HEK293 (cell line): Measurements from ENCODE around the gene POMT2.

Experiments
- CTCF ChIA-PET: fragments of 350-600 bp; formaldehyde crosslinking; extraction: SDS; loops from one replicate; lab custom pipeline; 2021; ENCODE audit warnings: antibody characterized with exemption; lab: Yijun Ruan, JAX
- POLR2A ChIA-PET: fragments of 300-600 bp; formaldehyde crosslinking; extraction: SDS; loops from one replicate; lab custom pipeline; 2020; ENCODE audit warnings: antibody characterized with exemption, inconsistent platforms; lab: Yijun Ruan, JAX
- H3K27ac ChIP-seq: fragments of 200-500 bp; sonication (Bioruptor generic); 2 replicates; pipeline ENCODE4 v1.5.1; 2014; ENCODE audit warnings: low read depth, low read length, control low read depth, inconsistent platforms; ENCODE audit errors: extremely low read depth
- H3K36me3 ChIP-seq, 2 experiments: fragments of 200-500 bp in 1 of 2; sonication (Bioruptor generic) in 1 of 2; 1 replicate in 1 of 2; 2 replicates in 1 of 2; pipeline ENCODE4 v1.5.1; 2014 to 2017; ENCODE audit warnings: inconsistent platforms in 2 of 2, low read length in 2 of 2; ENCODE audit not compliant: control insufficient read depth in 2 of 2, insufficient read depth in 1 of 2
- H3K4me1 ChIP-seq: fragments of 200-500 bp; sonication (Bioruptor generic); 2 replicates; pipeline ENCODE4 v1.5.1; 2014; ENCODE audit warnings: mild to moderate bottlenecking, low read length, inconsistent platforms; ENCODE audit not compliant: control insufficient read depth, insufficient read depth
- H3K4me3 ChIP-seq: 2 replicates; pipeline ENCODE4 v1.5.1; 2011; ENCODE audit warnings: low read depth, mild to moderate bottlenecking, control low read depth, low read length, moderate library complexity
- H3K9me3 ChIP-seq: fragments of 200-500 bp; sonication (Bioruptor generic); 2 replicates; pipeline ENCODE4 v1.5.1; 2014; ENCODE audit warnings: low read depth, low read length, inconsistent platforms; ENCODE audit not compliant: control insufficient read depth, insufficient read depth
- MZF1 ChIP-seq: fragments of 450-650 bp; formaldehyde crosslinking; IDR thresholded peaks from 2 replicates; pipeline ENCODE4 v1.5.1; 2017; ENCODE audit warnings: missing biosample characterization, missing genetic modification characterization, borderline replicate concordance
- OSR2 ChIP-seq: fragments of 450-650 bp; formaldehyde crosslinking; IDR thresholded peaks from 2 replicates; pipeline ENCODE4 v1.5.1; 2016; ENCODE audit warnings: missing biosample characterization, missing genetic modification characterization
- YY1 ChIP-seq: fragments of 450-650 bp; formaldehyde crosslinking; IDR thresholded peaks from 2 replicates; pipeline ENCODE4 v1.5.1; 2018; ENCODE audit warnings: missing biosample characterization, missing genetic modification characterization
- YY2 ChIP-seq: fragments of 450-650 bp; formaldehyde crosslinking; IDR thresholded peaks from 2 replicates; pipeline ENCODE4 v1.5.1; 2016; ENCODE audit warnings: missing biosample characterization, missing genetic modification characterization
- ZFHX2 ChIP-seq: fragments of 450-650 bp; formaldehyde crosslinking; conservative IDR thresholded peaks from 2 replicates; pipeline ENCODE4 v1.5.1; 2016; ENCODE audit warnings: missing biosample characterization, missing genetic modification characterization
- ZNF112 ChIP-seq: fragments of 450-650 bp; formaldehyde crosslinking; IDR thresholded peaks from 2 replicates; pipeline ENCODE4 v1.5.0; 2017; ENCODE audit warnings: missing biosample characterization, missing genetic modification characterization
- ZNF169 ChIP-seq: fragments of 450-650 bp; formaldehyde crosslinking; IDR thresholded peaks from 2 replicates; pipeline ENCODE4 v1.5.1; 2016; ENCODE audit warnings: missing biosample characterization, missing genetic modification characterization
- ZNF221 ChIP-seq: fragments of 450-650 bp; formaldehyde crosslinking; IDR thresholded peaks from 2 replicates; pipeline ENCODE4 v1.5.1; 2017; ENCODE audit warnings: missing biosample characterization, missing genetic modification characterization, borderline replicate concordance
- ZNF24 ChIP-seq: fragments of 450-650 bp; formaldehyde crosslinking; IDR thresholded peaks from 2 replicates; pipeline ENCODE4 v1.5.1; 2016; ENCODE audit warnings: missing biosample characterization, missing genetic modification characterization
- ZNF514 ChIP-seq: fragments of 450-650 bp; formaldehyde crosslinking; IDR thresholded peaks from 2 replicates; pipeline ENCODE4 v1.5.1; 2016; ENCODE audit warnings: missing biosample characterization, missing genetic modification characterization
- ZNF530 ChIP-seq: fragments of 450-650 bp; formaldehyde crosslinking; IDR thresholded peaks from 2 replicates; pipeline ENCODE4 v1.5.1; 2016; ENCODE audit warnings: low read depth, missing biosample characterization, missing genetic modification characterization
- ZNF596 ChIP-seq: fragments of 450-650 bp; IDR thresholded peaks from 2 replicates; pipeline ENCODE4 v1.5.0; 2018; ENCODE audit warnings: missing biosample characterization, mild to moderate bottlenecking, missing genetic modification characterization, moderate library complexity
- ZNF629 ChIP-seq: fragments of 450-650 bp; formaldehyde crosslinking; IDR thresholded peaks from 2 replicates; pipeline ENCODE4 v1.5.1; 2017; ENCODE audit warnings: missing biosample characterization, missing genetic modification characterization
- ZNF76 ChIP-seq: fragments of 450-650 bp; formaldehyde crosslinking; IDR thresholded peaks from 2 replicates; pipeline ENCODE4; 2016; ENCODE audit warnings: low read depth, missing biosample characterization, missing genetic modification characterization, borderline replicate concordance
- ZNF785 ChIP-seq: fragments of 450-650 bp; formaldehyde crosslinking; IDR thresholded peaks from 2 replicates; pipeline ENCODE4 v1.5.1; 2016; ENCODE audit warnings: missing biosample characterization, missing genetic modification characterization
- TF ChIP-seq, protein P1 (sequence below): fragments of 450-650 bp; formaldehyde crosslinking; IDR thresholded peaks from 2 replicates; pipeline ENCODE4 v1.5.1; 2016; ENCODE audit warnings: missing biosample characterization, missing genetic modification characterization
- TF ChIP-seq, protein P2 (sequence below): fragments of 450-650 bp; formaldehyde crosslinking; IDR thresholded peaks from 2 replicates; pipeline ENCODE4 v1.5.1; 2016; ENCODE audit warnings: missing biosample characterization, missing genetic modification characterization
- TF ChIP-seq, protein P3 (sequence below): fragments of 450-650 bp; formaldehyde crosslinking; IDR thresholded peaks from 2 replicates; pipeline ENCODE4 v1.5.1; 2016; ENCODE audit warnings: missing biosample characterization, missing genetic modification characterization
- TF ChIP-seq, protein P4 (sequence below): fragments of 450-650 bp; formaldehyde crosslinking; IDR thresholded peaks from 2 replicates; pipeline ENCODE4 v1.5.1; 2016; ENCODE audit warnings: missing biosample characterization, missing genetic modification characterization
- TF ChIP-seq, protein P5 (sequence below): fragments of 450-650 bp; IDR thresholded peaks from 2 replicates; pipeline ENCODE4 v1.5.1; 2018; ENCODE audit warnings: missing biosample characterization, missing genetic modification characterization
- TF ChIP-seq, protein P6 (sequence below): fragments of 450-650 bp; formaldehyde crosslinking; IDR thresholded peaks from 2 replicates; pipeline ENCODE4 v1.5.1; 2017; ENCODE audit warnings: missing biosample characterization, missing genetic modification characterization

Gene POMT2

DNA sequence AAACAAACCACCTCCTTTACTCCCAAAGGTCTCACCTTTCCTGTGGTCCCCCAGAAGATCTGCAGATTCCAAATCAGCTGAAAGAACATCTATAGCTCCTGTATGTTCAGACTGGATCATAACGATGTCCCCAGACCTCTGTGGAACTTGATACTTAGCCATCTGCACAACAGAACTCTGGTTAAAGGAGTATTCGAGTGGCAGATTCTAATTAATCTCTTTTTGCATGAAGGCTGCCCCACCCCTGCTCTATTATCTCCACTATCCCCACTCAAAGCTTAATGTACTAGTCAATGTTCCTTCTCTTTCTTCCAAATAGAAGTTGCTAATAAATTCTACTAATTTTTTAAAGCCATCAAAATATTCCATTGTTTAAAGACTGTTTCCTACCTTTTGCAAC lies 23.0 kb upstream of the POMT2 start:
- peaks cover 19% of the 10 kb centered on the region for H3K4me1 ChIP-seq
- peaks cover 0 to 35% of the 10 kb centered on the region in 2 experiments; a peak in 1 of 3 replicates for H3K36me3 ChIP-seq
- peak overlapping the region; percentile 57; the same call in 1 of the 2 replicates for H3K27ac ChIP-seq
- TF ChIP-seq YY1 (tag by site-specific recombination) (no peak), ZNF596 (no peak), ZNF24 (tag by site-specific recombination) (no peak), ZNF785 (tag by site-specific recombination) (no peak), ZNF76 (no peak), YY2 (no peak), ZNF112 (no peak), ZNF530 (tag by site-specific recombination) (no peak), ZFHX2 (no peak), ZNF221 (tag by site-specific recombination) (no peak), ZNF514 (tag by site-specific recombination) (no peak)
- TF ChIP-seq, protein P1, sequence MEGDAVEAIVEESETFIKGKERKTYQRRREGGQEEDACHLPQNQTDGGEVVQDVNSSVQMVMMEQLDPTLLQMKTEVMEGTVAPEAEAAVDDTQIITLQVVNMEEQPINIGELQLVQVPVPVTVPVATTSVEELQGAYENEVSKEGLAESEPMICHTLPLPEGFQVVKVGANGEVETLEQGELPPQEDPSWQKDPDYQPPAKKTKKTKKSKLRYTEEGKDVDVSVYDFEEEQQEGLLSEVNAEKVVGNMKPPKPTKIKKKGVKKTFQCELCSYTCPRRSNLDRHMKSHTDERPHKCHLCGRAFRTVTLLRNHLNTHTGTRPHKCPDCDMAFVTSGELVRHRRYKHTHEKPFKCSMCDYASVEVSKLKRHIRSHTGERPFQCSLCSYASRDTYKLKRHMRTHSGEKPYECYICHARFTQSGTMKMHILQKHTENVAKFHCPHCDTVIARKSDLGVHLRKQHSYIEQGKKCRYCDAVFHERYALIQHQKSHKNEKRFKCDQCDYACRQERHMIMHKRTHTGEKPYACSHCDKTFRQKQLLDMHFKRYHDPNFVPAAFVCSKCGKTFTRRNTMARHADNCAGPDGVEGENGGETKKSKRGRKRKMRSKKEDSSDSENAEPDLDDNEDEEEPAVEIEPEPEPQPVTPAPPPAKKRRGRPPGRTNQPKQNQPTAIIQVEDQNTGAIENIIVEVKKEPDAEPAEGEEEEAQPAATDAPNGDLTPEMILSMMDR (tag by site-specific recombination): no peak
- TF ChIP-seq, protein P2, sequence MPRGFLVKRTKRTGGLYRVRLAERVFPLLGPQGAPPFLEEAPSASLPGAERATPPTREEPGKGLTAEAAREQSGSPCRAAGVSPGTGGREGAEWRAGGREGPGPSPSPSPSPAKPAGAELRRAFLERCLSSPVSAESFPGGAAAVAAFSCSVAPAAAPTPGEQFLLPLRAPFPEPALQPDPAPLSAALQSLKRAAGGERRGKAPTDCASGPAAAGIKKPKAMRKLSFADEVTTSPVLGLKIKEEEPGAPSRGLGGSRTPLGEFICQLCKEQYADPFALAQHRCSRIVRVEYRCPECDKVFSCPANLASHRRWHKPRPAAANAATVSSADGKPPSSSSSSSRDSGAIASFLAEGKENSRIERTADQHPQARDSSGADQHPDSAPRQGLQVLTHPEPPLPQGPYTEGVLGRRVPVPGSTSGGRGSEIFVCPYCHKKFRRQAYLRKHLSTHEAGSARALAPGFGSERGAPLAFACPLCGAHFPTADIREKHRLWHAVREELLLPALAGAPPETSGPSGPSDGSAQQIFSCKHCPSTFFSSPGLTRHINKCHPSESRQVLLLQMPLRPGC: no peak
- TF ChIP-seq, protein P3, sequence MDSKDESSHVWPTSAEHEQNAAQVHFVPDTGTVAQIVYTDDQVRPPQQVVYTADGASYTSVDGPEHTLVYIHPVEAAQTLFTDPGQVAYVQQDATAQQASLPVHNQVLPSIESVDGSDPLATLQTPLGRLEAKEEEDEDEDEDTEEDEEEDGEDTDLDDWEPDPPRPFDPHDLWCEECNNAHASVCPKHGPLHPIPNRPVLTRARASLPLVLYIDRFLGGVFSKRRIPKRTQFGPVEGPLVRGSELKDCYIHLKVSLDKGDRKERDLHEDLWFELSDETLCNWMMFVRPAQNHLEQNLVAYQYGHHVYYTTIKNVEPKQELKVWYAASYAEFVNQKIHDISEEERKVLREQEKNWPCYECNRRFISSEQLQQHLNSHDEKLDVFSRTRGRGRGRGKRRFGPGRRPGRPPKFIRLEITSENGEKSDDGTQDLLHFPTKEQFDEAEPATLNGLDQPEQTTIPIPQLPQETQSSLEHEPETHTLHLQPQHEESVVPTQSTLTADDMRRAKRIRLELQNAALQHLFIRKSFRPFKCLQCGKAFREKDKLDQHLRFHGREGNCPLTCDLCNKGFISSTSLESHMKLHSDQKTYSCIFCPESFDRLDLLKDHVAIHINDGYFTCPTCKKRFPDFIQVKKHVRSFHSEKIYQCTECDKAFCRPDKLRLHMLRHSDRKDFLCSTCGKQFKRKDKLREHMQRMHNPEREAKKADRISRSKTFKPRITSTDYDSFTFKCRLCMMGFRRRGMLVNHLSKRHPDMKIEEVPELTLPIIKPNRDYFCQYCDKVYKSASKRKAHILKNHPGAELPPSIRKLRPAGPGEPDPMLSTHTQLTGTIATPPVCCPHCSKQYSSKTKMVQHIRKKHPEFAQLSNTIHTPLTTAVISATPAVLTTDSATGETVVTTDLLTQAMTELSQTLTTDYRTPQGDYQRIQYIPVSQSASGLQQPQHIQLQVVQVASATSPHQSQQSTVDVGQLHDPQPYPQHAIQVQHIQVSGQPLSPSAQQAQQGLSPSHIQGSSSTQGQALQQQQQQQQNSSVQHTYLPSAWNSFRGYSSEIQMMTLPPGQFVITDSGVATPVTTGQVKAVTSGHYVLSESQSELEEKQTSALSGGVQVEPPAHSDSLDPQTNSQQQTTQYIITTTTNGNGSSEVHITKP (tag by site-specific recombination): no peak
- TF ChIP-seq, all 188 proteins: peak for 0
- CTCF ChIA-PET: interaction anchor here (0.5 to 1.0 kb wide), 4 partner anchors 9 to 1493 kb away, joined by 3 to 4 read pairs (median 3); no protein-coding TSS in a partner anchor
- Histone ChIP-seq H3K4me3 (no peak overlapping the region), H3K9me3 (no peaks in the 10 kb centered on the region)
- POLR2A ChIA-PET: interaction anchor here (1.0 kb wide), 1 partner anchor 33 kb away, joined by 3 read pairs; the partner anchor contains the start of genes SAMD15 and TMED8

DNA sequence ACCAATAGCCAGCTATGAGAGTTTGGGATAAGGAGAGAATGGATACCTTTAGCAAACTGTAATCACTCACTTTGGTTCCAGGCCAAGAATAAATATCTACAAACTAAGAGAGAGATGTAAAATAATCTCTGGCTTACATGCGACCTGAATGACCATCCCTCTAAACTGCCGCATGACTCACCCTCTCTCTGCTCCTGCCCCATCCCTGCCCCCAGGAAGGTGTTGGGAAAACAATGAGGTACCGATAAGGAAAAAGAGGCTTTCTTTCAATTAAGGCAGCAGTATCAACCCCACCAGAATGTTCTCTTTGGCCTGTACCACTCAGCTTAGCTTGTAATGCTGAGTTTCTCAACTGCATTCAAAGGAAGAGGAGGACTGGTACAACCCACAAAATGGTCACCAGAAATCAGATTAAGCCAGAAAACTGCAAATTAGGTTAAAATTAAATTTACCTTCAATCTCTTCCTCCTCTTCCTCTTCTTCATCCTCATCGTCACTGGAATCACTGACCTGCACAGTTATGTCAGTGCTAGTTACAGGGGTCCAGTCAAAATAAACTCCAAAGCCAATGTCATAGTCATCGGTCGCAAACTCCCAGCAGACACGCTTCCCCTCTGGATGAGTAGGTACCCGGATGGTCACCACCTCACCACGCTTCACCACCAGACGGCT lies 22.2 kb upstream of the POMT2 start:
- CTCF ChIA-PET: interaction anchor here (0.5 to 0.7 kb wide), 4 partner anchors 26 to 1493 kb away, joined by 3 to 9 read pairs (median 3); no protein-coding TSS in a partner anchor
- peaks cover 0 to 35% of the 10 kb centered on the region in 2 experiments; a peak in 1 of 3 replicates for H3K36me3 ChIP-seq
- peak overlapping the region; percentile 57 for H3K27ac ChIP-seq
- POLR2A ChIA-PET: interaction anchor here (1.8 kb wide), 1 partner anchor 22 kb away, joined by 7 read pairs; the partner anchor contains the start of genes GSTZ1 and POMT2
- H3K4me3 ChIP-seq: no peak overlapping the region
- H3K4me1 ChIP-seq: peaks cover 19% of the 10 kb centered on the region
- no peaks in the 10 kb centered on the region for H3K9me3 ChIP-seq
- TF ChIP-seq OSR2 (tag by site-specific recombination) (0 out of 2 replicates have a peak, but pooled peaks have one; percentile 27), MZF1 (no peak), ZNF169 (tag by site-specific recombination) (no peak), ZNF629 (0 out of 2 replicates have a peak, but pooled peaks have one; percentile 35)
- TF ChIP-seq, protein P4, sequence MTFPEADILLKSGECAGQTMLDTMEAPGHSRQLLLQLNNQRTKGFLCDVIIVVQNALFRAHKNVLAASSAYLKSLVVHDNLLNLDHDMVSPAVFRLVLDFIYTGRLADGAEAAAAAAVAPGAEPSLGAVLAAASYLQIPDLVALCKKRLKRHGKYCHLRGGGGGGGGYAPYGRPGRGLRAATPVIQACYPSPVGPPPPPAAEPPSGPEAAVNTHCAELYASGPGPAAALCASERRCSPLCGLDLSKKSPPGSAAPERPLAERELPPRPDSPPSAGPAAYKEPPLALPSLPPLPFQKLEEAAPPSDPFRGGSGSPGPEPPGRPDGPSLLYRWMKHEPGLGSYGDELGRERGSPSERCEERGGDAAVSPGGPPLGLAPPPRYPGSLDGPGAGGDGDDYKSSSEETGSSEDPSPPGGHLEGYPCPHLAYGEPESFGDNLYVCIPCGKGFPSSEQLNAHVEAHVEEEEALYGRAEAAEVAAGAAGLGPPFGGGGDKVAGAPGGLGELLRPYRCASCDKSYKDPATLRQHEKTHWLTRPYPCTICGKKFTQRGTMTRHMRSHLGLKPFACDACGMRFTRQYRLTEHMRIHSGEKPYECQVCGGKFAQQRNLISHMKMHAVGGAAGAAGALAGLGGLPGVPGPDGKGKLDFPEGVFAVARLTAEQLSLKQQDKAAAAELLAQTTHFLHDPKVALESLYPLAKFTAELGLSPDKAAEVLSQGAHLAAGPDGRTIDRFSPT (tag by site-specific recombination): peak; percentile 38; the same call in 1 of the 2 replicates
- TF ChIP-seq, protein P5, sequence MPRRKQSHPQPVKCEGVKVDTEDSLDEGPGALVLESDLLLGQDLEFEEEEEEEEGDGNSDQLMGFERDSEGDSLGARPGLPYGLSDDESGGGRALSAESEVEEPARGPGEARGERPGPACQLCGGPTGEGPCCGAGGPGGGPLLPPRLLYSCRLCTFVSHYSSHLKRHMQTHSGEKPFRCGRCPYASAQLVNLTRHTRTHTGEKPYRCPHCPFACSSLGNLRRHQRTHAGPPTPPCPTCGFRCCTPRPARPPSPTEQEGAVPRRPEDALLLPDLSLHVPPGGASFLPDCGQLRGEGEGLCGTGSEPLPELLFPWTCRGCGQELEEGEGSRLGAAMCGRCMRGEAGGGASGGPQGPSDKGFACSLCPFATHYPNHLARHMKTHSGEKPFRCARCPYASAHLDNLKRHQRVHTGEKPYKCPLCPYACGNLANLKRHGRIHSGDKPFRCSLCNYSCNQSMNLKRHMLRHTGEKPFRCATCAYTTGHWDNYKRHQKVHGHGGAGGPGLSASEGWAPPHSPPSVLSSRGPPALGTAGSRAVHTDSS (tag by site-specific recombination): peak; percentile 91
- TF ChIP-seq, protein P6, sequence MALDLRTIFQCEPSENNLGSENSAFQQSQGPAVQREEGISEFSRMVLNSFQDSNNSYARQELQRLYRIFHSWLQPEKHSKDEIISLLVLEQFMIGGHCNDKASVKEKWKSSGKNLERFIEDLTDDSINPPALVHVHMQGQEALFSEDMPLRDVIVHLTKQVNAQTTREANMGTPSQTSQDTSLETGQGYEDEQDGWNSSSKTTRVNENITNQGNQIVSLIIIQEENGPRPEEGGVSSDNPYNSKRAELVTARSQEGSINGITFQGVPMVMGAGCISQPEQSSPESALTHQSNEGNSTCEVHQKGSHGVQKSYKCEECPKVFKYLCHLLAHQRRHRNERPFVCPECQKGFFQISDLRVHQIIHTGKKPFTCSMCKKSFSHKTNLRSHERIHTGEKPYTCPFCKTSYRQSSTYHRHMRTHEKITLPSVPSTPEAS (tag by site-specific recombination): no peak
